Activated CD4-positive, alpha-beta T cell treated with anti-CD3 and anti-CD28 coated beads for 36 hours (primary cell): ENCODE results near the gene ZNF385A. TPM values are rescaled to one million over a fixed set of nuclear protein-coding genes. Genes with fewer than 3 reads are reported as not detected.

Experiments
- ATAC-seq: fragments of 200-7000 bp; cut with Tn5 transposase; one replicate; pipeline ENCODE4 v1.10.0; 2021; ENCODE audit warnings: mild to moderate bottlenecking, moderate library complexity
- CTCF ChIA-PET: fragments of 350-600 bp; sonication (Branson Sonifier 250); formaldehyde crosslinking; loops from one replicate; lab custom pipeline; 2021; ENCODE audit warnings: antibody characterized with exemption; lab: Charles Lee
- POLR2A ChIA-PET: fragments of 350-600 bp; sonication (Branson Sonifier 250); formaldehyde crosslinking; loops from one replicate; lab custom pipeline; 2021; ENCODE audit warnings: antibody characterized with exemption, inconsistent platforms; lab: Charles Lee
- DNase-seq: peaks from one replicate; pipeline ENCODE4 v3.0.0-alpha.2; 2020
- H3K27ac Mint-ChIP-seq: one replicate; pipeline ENCODE4 v1.8.0; 2021; ENCODE audit warnings: mixed read lengths
- H3K27me3 Mint-ChIP-seq: one replicate; pipeline ENCODE4 v1.8.0; 2021; ENCODE audit warnings: mixed read lengths
- H3K36me3 Mint-ChIP-seq: one replicate; pipeline ENCODE4 v1.8.0; 2021; ENCODE audit warnings: low read depth, mixed read lengths
- H3K4me1 Mint-ChIP-seq: one replicate; pipeline ENCODE4 v1.8.0; 2021; ENCODE audit warnings: mixed read lengths
- H3K4me3 Mint-ChIP-seq: one replicate; pipeline ENCODE4 v1.8.0; 2021; ENCODE audit warnings: mild to moderate bottlenecking, moderate library complexity, mixed read lengths
- H3K9me3 Mint-ChIP-seq: one replicate; pipeline ENCODE4 v1.8.0; 2021; ENCODE audit warnings: low read depth, mixed read lengths
- intact Hi-C, 2 experiments: fragments of 100-400 bp; cut with DNase I in 1 of 2; cut with micrococcal nuclease in 1 of 2; formaldehyde crosslinking; loops; one replicate each; pipeline versions ENCODE4 v1.14.2 to v1.15.1; 2022 to 2024; cut with DNase I, micrococcal nuclease
- total RNA-seq, 2 experiments: library from RNA; stranded (reverse); gene quantifications; one replicate each; pipeline ENCODE4 v1.2.3, GENCODE V29; 2021

ZNF385A gene
- total RNA-seq, 2 experiments from 2014 or later = 0.73 to 0.74 TPM

- DNase-seq (no peak), ATAC-seq (no peak)
- Mint-ChIP-seq H3K36me3 (no peaks in the 10 kb centered on the region), H3K9me3 (no peaks in the 10 kb centered on the region), H3K27ac (peak overlapping the region; percentile 3), H3K4me1 (peaks cover 31% of the 10 kb centered on the region), H3K4me3 (no peak overlapping the region), H3K27me3 (peaks cover 2% of the 10 kb centered on the region)
- ChIA-PET CTCF (interaction anchor here (0.6 to 4.5 kb wide), 13 partner anchors 8 to 156 kb away, joined by 3 to 25 read pairs (median 4); partner anchors contain the start of gene COPZ1), POLR2A (interaction anchor here (0.6 kb wide), 1 partner anchor 82 kb away, joined by 3 read pairs; no protein-coding TSS in a partner anchor)
- intact Hi-C loops = no loop called here
Observed at GRCh38 chr12:54372113-54372806, 12.3 kb downstream of the ZNF385A start.

- ATAC-seq (no peak), DNase-seq (no peak)
- intact Hi-C loops = no loop called here
- H3K9me3 Mint-ChIP-seq = no peaks in the 10 kb centered on the region
- no peak overlapping the region for H3K4me3 Mint-ChIP-seq
- peaks cover 2% of the 10 kb centered on the region for H3K27me3 Mint-ChIP-seq
- H3K4me1 Mint-ChIP-seq = peaks cover 31% of the 10 kb centered on the region
- no peaks in the 10 kb centered on the region for H3K36me3 Mint-ChIP-seq
- no peak overlapping the region for H3K27ac Mint-ChIP-seq
- ChIA-PET CTCF (interaction anchor here (0.6 to 4.5 kb wide), 13 partner anchors 8 to 158 kb away, joined by 3 to 25 read pairs (median 4); partner anchors contain the start of gene COPZ1), POLR2A (interaction anchor here (1.1 kb wide), 1 partner anchor 46 kb away, joined by 3 read pairs; the partner anchor contains the start of gene COPZ1)
Observed at GRCh38 chr12:54371328-54372112, 13.0 kb downstream of the ZNF385A start.

GRCh38 chr12:54370171-54370730 is 14.3 kb downstream of the ZNF385A start:
- intact Hi-C loops = no loop called here
- H3K4me3 Mint-ChIP-seq = no peak overlapping the region
- no peak overlapping the region for H3K27ac Mint-ChIP-seq
- CTCF ChIA-PET = interaction anchor here (0.7 to 4.5 kb wide), 8 partner anchors 10 to 79 kb away, joined by 3 to 25 read pairs (median 7); partner anchors contain the start of gene ZNF385A
- H3K27me3 Mint-ChIP-seq = peaks cover 2% of the 10 kb centered on the region
- POLR2A ChIA-PET = interaction anchor here (0.6 to 1.0 kb wide), 2 partner anchors 65 to 83 kb away, joined by 3 read pairs; no protein-coding TSS in a partner anchor
- DNase-seq (no peak), ATAC-seq (no peak)
- no peaks in the 10 kb centered on the region for H3K36me3 Mint-ChIP-seq
- no peaks in the 10 kb centered on the region for H3K9me3 Mint-ChIP-seq
- H3K4me1 Mint-ChIP-seq = peaks cover 31% of the 10 kb centered on the region

- H3K27me3 Mint-ChIP-seq = peaks cover 2% of the 10 kb centered on the region
- no peak for ATAC-seq
- ChIA-PET CTCF (interaction anchor here (0.7 to 4.5 kb wide), 7 partner anchors 10 to 78 kb away, joined by 3 to 25 read pairs (median 7); partner anchors contain the start of gene ZNF385A), POLR2A (no interaction called here)
- H3K36me3 Mint-ChIP-seq = no peaks in the 10 kb centered on the region
- no peak overlapping the region for H3K4me3 Mint-ChIP-seq
- H3K9me3 Mint-ChIP-seq = no peaks in the 10 kb centered on the region
- DNase-seq = no peak
- no peak overlapping the region for H3K27ac Mint-ChIP-seq
- H3K4me1 Mint-ChIP-seq = peaks cover 34% of the 10 kb centered on the region
- intact Hi-C loops = loop anchor here in 1 of 2 experiments (2.0 kb wide), 1 partner anchor 33 kb away; no protein-coding TSS in a partner anchor
Observed at GRCh38 chr12:54369597-54370131, 14.9 kb downstream of the ZNF385A start.

- no peaks in the 10 kb centered on the region for H3K36me3 Mint-ChIP-seq
- ChIA-PET POLR2A (interaction anchor here (0.6 kb wide), 2 partner anchors 10 to 82 kb away, joined by 3 read pairs; no protein-coding TSS in a partner anchor), CTCF (interaction anchor here (0.6 to 4.5 kb wide), 26 partner anchors 12 to 362 kb away, joined by 3 to 83 read pairs (median 6); partner anchors contain the start of gene COPZ1)
- no peak overlapping the region for H3K27ac Mint-ChIP-seq
- intact Hi-C loops = loop anchor here (1.0 to 2.0 kb wide), 6 partner anchors 10 to 149 kb away; no protein-coding TSS in a partner anchor
- H3K9me3 Mint-ChIP-seq = no peaks in the 10 kb centered on the region
- DNase-seq (peak; percentile 96), ATAC-seq (peak; percentile 82)
- H3K4me3 Mint-ChIP-seq = peak overlapping the region; percentile 4
- peaks cover 41% of the 10 kb centered on the region for H3K4me1 Mint-ChIP-seq
- H3K27me3 Mint-ChIP-seq = peaks cover 2% of the 10 kb centered on the region
Observed at GRCh38 chr12:54368709-54369596, 15.6 kb downstream of the ZNF385A start.

GRCh38 chr12:54368025-54368708 is 16.4 kb downstream of the ZNF385A start:
- CTCF ChIA-PET = interaction anchor here (0.6 to 4.5 kb wide), 26 partner anchors 12 to 383 kb away, joined by 3 to 83 read pairs (median 6); partner anchors contain the start of genes COPZ1 and HOXC10
- H3K27me3 Mint-ChIP-seq = peaks cover 2% of the 10 kb centered on the region
- no peaks in the 10 kb centered on the region for H3K9me3 Mint-ChIP-seq
- H3K27ac Mint-ChIP-seq = no peak overlapping the region
- peaks cover 44% of the 10 kb centered on the region for H3K4me1 Mint-ChIP-seq
- peak overlapping the region; percentile 4 for H3K4me3 Mint-ChIP-seq
- intact Hi-C loops = loop anchor here (1.0 to 2.0 kb wide), 6 partner anchors 11 to 148 kb away; no protein-coding TSS in a partner anchor
- DNase-seq (no peak), ATAC-seq (peak; percentile 5)
- no peaks in the 10 kb centered on the region for H3K36me3 Mint-ChIP-seq
- POLR2A ChIA-PET = no interaction called here

GRCh38 chr12:54364413-54364812 is 20.1 kb downstream of the ZNF385A start, which contains the start of gene GPR84:
Gene GPR84 (minus strand): TSS chr12:54364486. CDS start chr12:54363851, 635 bp downstream.
- CTCF ChIA-PET = no interaction called here
- POLR2A ChIA-PET = no interaction called here
- Mint-ChIP-seq H3K9me3 (no peaks in the 10 kb centered on the region), H3K4me3 (peak within 1 kb of the TSS; percentile 37), H3K27ac (peak within 1 kb of the TSS; percentile 69), H3K27me3 (peaks cover 2% of the 10 kb centered on the region), H3K36me3 (no peaks in the 10 kb centered on the region), H3K4me1 (peaks cover 43% of the 10 kb centered on the region)
- ATAC-seq = peak; percentile 67
- DNase-seq = peak; percentile 59
- intact Hi-C loops = no loop called here

GRCh38 chr12:54363618-54364017 is 20.9 kb downstream of the ZNF385A start:
- peaks cover 35% of the 10 kb centered on the region for H3K4me1 Mint-ChIP-seq
- peak overlapping the region; percentile 37 for H3K4me3 Mint-ChIP-seq
- intact Hi-C loops = no loop called here
- peaks cover 2% of the 10 kb centered on the region for H3K27me3 Mint-ChIP-seq
- CTCF ChIA-PET = interaction anchor here (0.5 to 8.2 kb wide), 9 partner anchors 16 to 1824 kb away, joined by 3 to 85 read pairs (median 13); partner anchors contain the start of gene COPZ1
- POLR2A ChIA-PET = no interaction called here
- H3K9me3 Mint-ChIP-seq = no peaks in the 10 kb centered on the region
- DNase-seq = no peak
- ATAC-seq = no peak
- H3K27ac Mint-ChIP-seq = peak overlapping the region; percentile 69
- H3K36me3 Mint-ChIP-seq = no peaks in the 10 kb centered on the region

GRCh38 chr12:54363047-54363446 is 21.5 kb downstream of the ZNF385A start:
- Mint-ChIP-seq H3K4me3 (no peak overlapping the region), H3K36me3 (no peaks in the 10 kb centered on the region), H3K27ac (no peak overlapping the region), H3K27me3 (peaks cover 2% of the 10 kb centered on the region), H3K9me3 (no peaks in the 10 kb centered on the region), H3K4me1 (peaks cover 29% of the 10 kb centered on the region)
- ATAC-seq (no peak), DNase-seq (no peak)
- intact Hi-C loops = no loop called here
- ChIA-PET POLR2A (interaction anchor here (0.6 to 1.4 kb wide), 2 partner anchors 74 to 346 kb away, joined by 3 to 7 read pairs; no protein-coding TSS in a partner anchor), CTCF (interaction anchor here (0.5 to 8.2 kb wide), 12 partner anchors 10 to 1825 kb away, joined by 3 to 85 read pairs (median 6); partner anchors contain the start of gene COPZ1)
